ENCODE measurements around the gene CFAP141.

DNA sequence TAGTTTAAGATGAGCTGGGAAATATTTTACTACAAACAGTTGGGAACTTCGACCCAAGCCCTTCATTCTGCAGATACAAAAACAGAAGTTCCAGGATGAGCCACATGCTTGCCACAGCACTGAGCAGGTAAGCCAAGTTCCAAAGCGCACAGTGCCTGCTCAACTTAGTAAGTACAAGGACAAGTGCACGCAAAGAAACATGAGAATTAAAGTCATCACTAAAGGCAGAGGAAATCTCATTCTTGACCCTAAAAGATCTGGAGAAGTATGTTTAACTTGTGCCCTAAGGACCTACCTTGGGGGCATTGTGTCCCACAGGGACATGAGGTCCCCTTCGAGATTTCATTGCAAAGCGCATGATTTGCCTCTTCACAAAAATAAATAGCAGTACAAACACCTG lies 13.4 kb upstream of the CFAP141 start:
- no peak for TF ChIP-seq POLR2AphosphoS5 (IDR thresholded peaks at IDR 0.05; ENCODE audit: low read depth, low read length)
- no peak for TF ChIP-seq POLR2A (IDR thresholded peaks at IDR 0.05; ENCODE audit: low read depth, low read length)
